H9 (cell line): ENCODE measurements around the gene NEDD9. TPM values are rescaled to one million over a fixed set of nuclear protein-coding genes. Genes with fewer than 3 reads are reported as not detected.

Experiments
- DNase-seq: peaks from one replicate; pipeline ENCODE4 v3.0.0-alpha.2; 2017
- H2AFZ ChIP-seq: one replicate; pipeline ENCODE4 v1.6.1; 2013; ENCODE audit warnings: mild to moderate bottlenecking, low read length, control low read depth, moderate library complexity
- H2AK5ac ChIP-seq: 2 replicates; pipeline ENCODE4 v1.6.1; 2013; ENCODE audit warnings: low read length, control low read depth, mixed read lengths; ENCODE audit not compliant: insufficient read length
- H2BK120ac ChIP-seq: one replicate; pipeline ENCODE4 v1.6.1; 2013; ENCODE audit warnings: low read depth, mild to moderate bottlenecking, low read length, control low read depth, inconsistent platforms; ENCODE audit not compliant: poor library complexity, severe bottlenecking
- H2BK12ac ChIP-seq: 2 replicates; pipeline ENCODE4 v1.6.1; 2013; ENCODE audit warnings: low read length, control low read depth, mixed read lengths, low read depth; ENCODE audit not compliant: insufficient read length
- H2BK15ac ChIP-seq: 2 replicates; pipeline ENCODE4 v1.6.1; 2013; ENCODE audit warnings: low read depth, low read length, control low read depth
- H2BK20ac ChIP-seq: one replicate; pipeline ENCODE4 v1.6.1; 2013; ENCODE audit warnings: low read depth, mild to moderate bottlenecking, low read length, control low read depth, inconsistent platforms; ENCODE audit not compliant: poor library complexity, severe bottlenecking
- H2BK5ac ChIP-seq: 2 replicates; pipeline ENCODE4 v1.6.1; 2013; ENCODE audit warnings: low read length, control low read depth, mixed read lengths; ENCODE audit not compliant: insufficient read length
- H3K14ac ChIP-seq: 2 replicates; pipeline ENCODE4 v1.6.1; 2013; ENCODE audit warnings: low read length, control low read depth; ENCODE audit not compliant: insufficient read depth
- H3K18ac ChIP-seq: 2 replicates; pipeline ENCODE4 v1.6.1; 2013; ENCODE audit warnings: low read depth, mild to moderate bottlenecking, mixed read lengths, low read length, control low read depth; ENCODE audit not compliant: insufficient read length
- H3K23ac ChIP-seq: 2 replicates; pipeline ENCODE4 v1.6.1; 2013; ENCODE audit warnings: low read length, control low read depth, mixed read lengths, low read depth; ENCODE audit not compliant: insufficient read length
- H3K23me2 ChIP-seq: 2 replicates; pipeline ENCODE4 v1.6.1; 2013; ENCODE audit warnings: low read depth, mild to moderate bottlenecking, mixed read lengths, low read length, control low read depth; ENCODE audit not compliant: insufficient read length, poor library complexity, severe bottlenecking
- H3K27ac ChIP-seq: 2 replicates; pipeline ENCODE4 v1.5.1; 2013; ENCODE audit warnings: low read length, control low read depth, mixed read lengths, low read depth; ENCODE audit not compliant: insufficient read length
- H3K27me3 ChIP-seq: 2 replicates; pipeline ENCODE4 v1.6.1; 2013; ENCODE audit warnings: low read length, control low read depth, inconsistent platforms; ENCODE audit not compliant: insufficient read depth
- H3K4ac ChIP-seq: 2 replicates; pipeline ENCODE4 v1.6.1; 2013; ENCODE audit warnings: low read depth, mild to moderate bottlenecking, control low read depth, inconsistent platforms, low read length, moderate library complexity
- H3K4me1 ChIP-seq: 2 replicates; pipeline ENCODE4 v1.6.1; 2013; ENCODE audit warnings: low read length, control low read depth, inconsistent platforms; ENCODE audit not compliant: insufficient read depth
- H3K4me2 ChIP-seq: 2 replicates; pipeline ENCODE4 v1.6.1; 2013; ENCODE audit warnings: low read length, control low read depth, mixed read lengths; ENCODE audit not compliant: insufficient read length, insufficient read depth
- H3K56ac ChIP-seq: 2 replicates; pipeline ENCODE4 v1.6.1; 2013; ENCODE audit warnings: low read depth, mild to moderate bottlenecking, mixed read lengths, low read length, control low read depth; ENCODE audit not compliant: insufficient read length
- H3K79me1 ChIP-seq: 2 replicates; pipeline ENCODE4 v1.6.1; 2013; ENCODE audit warnings: low read depth, mild to moderate bottlenecking, moderate library complexity, low read length, control low read depth, inconsistent platforms; ENCODE audit not compliant: insufficient read depth, poor library complexity, severe bottlenecking
- H3K79me2 ChIP-seq: 2 replicates; pipeline ENCODE4 v1.6.1; 2013; ENCODE audit warnings: low read length, control low read depth, inconsistent platforms; ENCODE audit not compliant: insufficient read depth
- H3K9ac ChIP-seq: 2 replicates; pipeline ENCODE4 v1.6.1; 2013; ENCODE audit warnings: low read length, control low read depth, mixed read lengths; ENCODE audit not compliant: insufficient read length; ENCODE audit errors: extremely low read depth
- H3K9me3 ChIP-seq: one replicate; pipeline ENCODE4 v1.6.1; 2013; ENCODE audit warnings: low read depth, low read length, inconsistent platforms; ENCODE audit not compliant: control insufficient read depth
- H3T11ph ChIP-seq: one replicate; pipeline ENCODE4 v1.6.1; 2013; ENCODE audit warnings: mild to moderate bottlenecking, low read length, control low read depth, inconsistent platforms
- H4K20me1 ChIP-seq: one replicate; pipeline ENCODE4 v1.6.1; 2013; ENCODE audit not compliant: control insufficient read depth, insufficient read length, insufficient read depth
- H4K5ac ChIP-seq: 2 replicates; pipeline ENCODE4 v1.6.1; 2013; ENCODE audit warnings: low read depth, mild to moderate bottlenecking, mixed read lengths, low read length, control low read depth; ENCODE audit not compliant: insufficient read length
- H4K8ac ChIP-seq: replicated peaks from 2 replicates; pipeline ENCODE4 v1.6.1; 2013; ENCODE audit warnings: low read length, control low read depth, mixed read lengths, low read depth; ENCODE audit not compliant: insufficient read length
- H4K91ac ChIP-seq: 2 replicates; pipeline ENCODE4 v1.6.1; 2013; ENCODE audit warnings: low read depth, mild to moderate bottlenecking, moderate library complexity, mixed read lengths, low read length, control low read depth; ENCODE audit not compliant: insufficient read length
- H3K27ac Mint-ChIP-seq, 3 experiments: 2 replicates in 2 of 3; 3 replicates in 1 of 3; pipeline ENCODE4 v1.8.0; 2020 to 2021; ENCODE audit warnings: mixed read lengths in 3 of 3, mild to moderate bottlenecking in 1 of 3, moderate library complexity in 1 of 3
- H3K27me3 Mint-ChIP-seq: 2 replicates; pipeline ENCODE4 v1.8.0; 2021; ENCODE audit warnings: low read depth, mild to moderate bottlenecking, moderate library complexity, mixed read lengths
- H3K36me3 Mint-ChIP-seq, 3 experiments: 2 replicates in 2 of 3; 3 replicates in 1 of 3; pipeline ENCODE4 v1.8.0; 2020 to 2021; ENCODE audit warnings: low read depth in 3 of 3, mixed read lengths in 3 of 3; ENCODE audit not compliant: insufficient read depth in 1 of 3
- H3K4me1 Mint-ChIP-seq, 2 experiments: 2 replicates each; pipeline ENCODE4 v1.8.0; 2020; ENCODE audit warnings: mixed read lengths in 2 of 2
- H3K4me3 Mint-ChIP-seq, 2 experiments: 2 replicates in 1 of 2; 3 replicates in 1 of 2; pipeline ENCODE4 v1.8.0; 2020 to 2021; ENCODE audit warnings: mild to moderate bottlenecking in 2 of 2, mixed read lengths in 2 of 2, moderate library complexity in 1 of 2
- H3K9me3 Mint-ChIP-seq, 2 experiments: 2 replicates in 1 of 2; 3 replicates in 1 of 2; pipeline ENCODE4 v1.8.0; 2020; ENCODE audit warnings: mild to moderate bottlenecking in 2 of 2, mixed read lengths in 2 of 2, moderate library complexity in 1 of 2
- CTCF ChIP-seq: fragments of 200-600 bp; sonication (generic); conservative IDR thresholded peaks from 3 replicates; pipeline ENCODE4 v1.8.0; 2021; ENCODE audit warnings: antibody characterized with exemption, mild to moderate bottlenecking
- WGBS: extraction: QIAGEN DNeasy Blood & Tissue Kit; methylation state at CpG from one replicate; pipeline ENCODE4 v1.1.7; 2013; ENCODE audit warnings: missing lambda C conversion rate, low lambda C conversion rate, mixed read lengths; ENCODE audit not compliant: insufficient read length; ENCODE audit errors: extremely low coverage; 5-methylcytosine and 5-hydroxymethylcytosine counted together
- total RNA-seq: library from RNA; stranded (reverse); gene quantifications from 2 replicates; pipeline ENCODE4 v1.2.1, GENCODE V29; 2021

Gene NEDD9
- total RNA-seq, 1 experiment from 2014 or later = 5.5 TPM

- H4K20me1 ChIP-seq = no peaks in the 10 kb centered on the region
- H3T11ph ChIP-seq = no peak overlapping the region
- no peak overlapping the region for H2BK15ac ChIP-seq
- H3K79me1 ChIP-seq = no peaks in the 10 kb centered on the region
- H3K9me3 Mint-ChIP-seq = no peaks in the 10 kb centered on the region; a peak in 1 of 5 replicates
- no peak overlapping the region for H2BK20ac ChIP-seq
- H3K14ac ChIP-seq = no peak overlapping the region
- no peak overlapping the region for H4K5ac ChIP-seq
- no peak overlapping the region for H4K91ac ChIP-seq
- H3K9ac ChIP-seq = no peak overlapping the region
- no peaks in the 10 kb centered on the region for H3K36me3 Mint-ChIP-seq
- no peak for TF ChIP-seq CTCF
- no peak overlapping the region for H3K27ac ChIP-seq
- no peak overlapping the region for H4K8ac ChIP-seq
- no peak overlapping the region for H3K27ac Mint-ChIP-seq
- WGBS = no CpG with 5 or more reads among the region's 19 CpGs
- H3K18ac ChIP-seq = no peak overlapping the region
- H3K4ac ChIP-seq = no peak overlapping the region
- H3K4me2 ChIP-seq = no peak overlapping the region
- H2AK5ac ChIP-seq = no peak overlapping the region
- H2BK120ac ChIP-seq = no peak overlapping the region
- peaks cover 19 to 27% of the 10 kb centered on the region in 2 experiments for H3K4me1 Mint-ChIP-seq
- no peak for DNase-seq
- H3K4me1 ChIP-seq = peaks cover 14% of the 10 kb centered on the region; the same call in 1 of the 2 replicates
- peaks cover 3% of the 10 kb centered on the region for H3K27me3 Mint-ChIP-seq
- no peaks in the 10 kb centered on the region for H3K27me3 ChIP-seq
- no peak overlapping the region for H2BK5ac ChIP-seq
- H3K23me2 ChIP-seq = no peaks in the 10 kb centered on the region
- no peak overlapping the region for H2AFZ ChIP-seq
- no peak overlapping the region for H3K23ac ChIP-seq
- H3K79me2 ChIP-seq = no peaks in the 10 kb centered on the region
- no peaks in the 10 kb centered on the region for H3K9me3 ChIP-seq
- no peak overlapping the region for H2BK12ac ChIP-seq
- H3K56ac ChIP-seq = no peak overlapping the region
- no peak overlapping the region for H3K4me3 Mint-ChIP-seq
Measured at GRCh38 chr6:11273406-11274065, 41.1 kb upstream of the NEDD9 start.
